ENCODE measurements around the gene GALNT4.

Gene GALNT4

DNA sequence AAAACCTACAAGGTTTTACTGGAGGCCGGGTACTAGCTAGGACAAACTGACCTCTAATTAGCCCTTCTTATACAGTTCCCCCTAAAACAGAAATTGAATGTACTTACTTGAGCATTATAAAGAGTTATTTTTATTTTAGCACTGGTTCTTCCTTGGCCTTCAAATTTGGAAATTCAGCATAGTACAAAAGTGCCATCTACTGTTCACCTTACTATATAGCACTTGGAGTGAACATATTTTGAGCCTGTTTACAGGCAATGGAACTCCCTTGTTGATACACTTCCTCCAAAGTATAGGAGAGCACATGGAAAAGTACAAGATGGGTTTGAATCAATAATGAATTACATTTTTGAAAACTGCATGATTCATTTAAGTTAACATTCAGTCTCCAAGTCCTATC is 5.1 kb upstream of the GALNT4 start:
- peak; percentile 74 for DNase-seq (ENCODE audit: low spot score)

DNA sequence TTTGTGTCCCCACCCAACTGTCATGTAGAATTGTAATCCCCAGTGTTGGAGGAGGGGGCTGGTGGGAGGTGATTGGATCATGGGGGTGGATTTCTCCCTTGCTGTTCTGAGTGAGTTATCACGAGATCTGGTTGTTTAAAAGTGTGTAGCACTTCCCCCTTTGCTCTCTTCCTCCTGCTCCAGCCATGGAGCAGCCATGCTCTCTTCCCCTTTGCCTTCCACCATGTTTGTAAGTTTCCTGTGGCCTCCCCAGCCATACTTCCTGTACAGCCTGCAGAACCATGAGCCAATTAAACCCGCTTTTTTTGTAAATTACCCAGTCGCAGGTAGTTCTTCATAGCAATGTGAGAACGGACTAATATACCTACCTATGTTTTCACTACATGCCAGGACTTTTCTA is 3.8 kb upstream of the GALNT4 start:
- no peak for DNase-seq (ENCODE audit: low spot score)

DNA sequence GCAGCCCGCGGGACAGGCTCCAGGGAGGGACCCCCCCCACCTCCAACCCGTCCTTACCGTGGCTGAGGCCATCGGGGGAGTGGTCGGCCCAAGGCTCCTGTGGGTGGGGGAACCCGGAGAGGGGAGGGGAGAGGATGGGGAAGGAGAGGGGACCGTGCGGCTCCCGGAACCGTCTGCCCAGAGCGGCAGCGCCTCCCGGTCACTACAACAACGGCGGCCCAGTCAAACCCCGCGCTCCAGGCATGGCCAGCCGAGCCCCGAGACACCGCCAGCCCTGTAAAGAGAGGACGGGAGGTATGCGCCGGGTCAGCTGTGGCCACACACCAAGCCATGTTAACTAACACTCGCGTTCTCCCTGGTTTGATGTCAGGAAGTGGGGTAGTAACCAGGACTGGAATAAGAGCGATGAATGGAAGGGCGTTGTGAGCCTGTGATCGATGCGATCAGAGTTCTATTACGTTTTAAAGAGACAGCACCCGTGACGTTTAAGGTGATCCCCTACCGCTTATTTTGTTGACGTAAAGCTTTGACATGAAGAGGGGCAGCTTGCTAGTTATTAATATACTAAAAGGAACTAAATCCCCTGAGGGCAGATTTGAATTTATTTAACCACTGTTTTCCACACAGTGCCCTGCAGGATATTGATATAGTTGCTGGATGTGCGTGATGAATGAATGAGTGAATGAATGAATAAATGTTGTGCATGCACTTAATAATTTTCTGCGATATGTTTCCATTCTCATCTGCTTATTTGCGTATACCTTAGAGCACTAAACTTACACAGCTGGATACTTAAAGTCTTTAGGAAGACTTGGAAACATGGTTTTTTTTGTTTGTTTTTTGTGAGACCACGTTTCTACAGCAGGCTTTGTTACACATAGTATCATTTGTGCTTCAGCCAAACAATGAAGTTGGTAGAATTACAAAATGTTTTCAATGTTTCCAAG is 1.5 kb upstream of the GALNT4 start, which contains the start of gene POC1B:
Gene POC1B, minus strand, starts transcription at position 224 of the 947 bp plus-strand sequence. Its CDS starts 152 bp downstream, at position 72.
- DNase-seq (ENCODE audit: low spot score), result peak; percentile 87

DNA sequence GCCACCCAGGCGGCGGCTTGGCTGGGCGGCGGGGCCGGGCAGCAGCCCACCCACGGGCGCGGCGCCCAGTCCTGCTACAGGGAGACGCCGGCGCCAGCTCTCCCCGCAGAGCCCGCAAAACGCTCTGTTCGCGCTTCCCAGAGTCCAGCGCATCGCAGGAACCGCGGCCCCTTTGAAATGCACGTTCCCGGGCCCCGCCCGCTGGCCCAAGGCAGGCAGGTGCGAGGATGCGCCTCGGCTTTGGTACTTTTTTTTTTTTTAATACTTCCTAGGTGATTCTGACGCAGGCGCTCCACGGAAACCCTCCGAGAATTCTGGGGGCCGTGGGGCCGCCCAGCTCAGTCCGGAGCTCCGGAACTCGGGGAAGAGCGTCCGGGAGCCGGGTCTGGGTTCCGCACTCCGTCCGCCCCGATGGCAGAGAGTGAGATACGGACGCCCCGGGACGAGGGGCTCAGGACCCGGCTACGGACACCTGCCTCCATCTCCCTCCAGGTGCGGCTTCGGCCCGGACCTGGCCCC is 768 bp upstream of the GALNT4 start:
- DNase-seq (ENCODE audit: low spot score), result peak; percentile 23

DNA sequence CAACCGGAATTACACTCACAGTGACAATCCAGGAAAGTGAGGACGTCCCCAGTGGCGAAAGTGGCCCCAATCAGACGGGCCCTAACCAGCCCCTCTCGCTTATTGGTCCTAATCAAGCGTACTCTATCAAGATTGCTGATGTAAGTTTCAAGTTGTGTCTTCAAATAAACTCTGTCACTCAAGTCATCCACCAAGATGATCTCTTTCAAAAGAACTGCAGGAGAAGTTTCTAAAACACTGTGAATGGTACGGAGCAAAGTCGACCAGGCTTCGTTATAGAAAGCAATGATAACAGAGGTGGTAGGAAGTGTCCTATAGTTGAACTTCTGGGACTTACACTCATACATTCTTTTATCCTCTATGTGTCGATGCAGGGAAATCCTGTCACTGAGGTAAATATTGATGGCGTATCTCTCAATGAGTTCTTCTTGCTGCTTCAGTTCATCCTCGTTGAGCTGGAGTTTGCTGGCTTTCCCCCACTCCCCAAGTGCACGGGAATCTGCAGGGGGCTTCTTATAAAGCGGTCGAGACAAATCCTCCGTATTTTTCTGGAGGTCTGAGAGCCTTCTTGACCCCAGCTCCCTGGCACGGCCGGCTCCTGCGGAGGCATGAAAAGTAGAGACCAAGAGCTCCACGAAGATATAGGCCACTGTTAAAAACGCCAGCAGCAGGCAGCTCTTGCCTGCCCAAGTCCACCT is 604 bp downstream of the GALNT4 start:
- no peak for DNase-seq (ENCODE audit: low spot score)

DNA sequence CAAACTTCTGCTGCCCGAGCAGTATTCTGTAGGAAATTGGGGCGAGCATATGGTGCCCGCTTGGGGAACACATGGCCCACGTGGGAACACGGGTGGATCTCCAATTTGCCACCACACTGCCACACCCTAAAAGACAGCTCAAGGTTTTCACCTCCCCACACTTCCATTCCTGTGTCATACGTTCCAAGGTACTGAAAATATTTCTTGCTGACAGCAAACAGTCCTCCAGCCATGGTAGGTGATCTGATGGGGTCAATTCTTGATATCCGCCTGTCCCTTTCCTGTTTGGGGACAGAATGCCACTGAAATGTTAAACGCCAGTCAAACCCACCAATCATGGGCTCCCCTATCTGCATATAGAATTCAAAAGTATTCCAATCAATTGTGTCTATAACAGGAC is 1.2 kb downstream of the GALNT4 start:
- DNase-seq (ENCODE audit: low spot score), result no peak

DNA sequence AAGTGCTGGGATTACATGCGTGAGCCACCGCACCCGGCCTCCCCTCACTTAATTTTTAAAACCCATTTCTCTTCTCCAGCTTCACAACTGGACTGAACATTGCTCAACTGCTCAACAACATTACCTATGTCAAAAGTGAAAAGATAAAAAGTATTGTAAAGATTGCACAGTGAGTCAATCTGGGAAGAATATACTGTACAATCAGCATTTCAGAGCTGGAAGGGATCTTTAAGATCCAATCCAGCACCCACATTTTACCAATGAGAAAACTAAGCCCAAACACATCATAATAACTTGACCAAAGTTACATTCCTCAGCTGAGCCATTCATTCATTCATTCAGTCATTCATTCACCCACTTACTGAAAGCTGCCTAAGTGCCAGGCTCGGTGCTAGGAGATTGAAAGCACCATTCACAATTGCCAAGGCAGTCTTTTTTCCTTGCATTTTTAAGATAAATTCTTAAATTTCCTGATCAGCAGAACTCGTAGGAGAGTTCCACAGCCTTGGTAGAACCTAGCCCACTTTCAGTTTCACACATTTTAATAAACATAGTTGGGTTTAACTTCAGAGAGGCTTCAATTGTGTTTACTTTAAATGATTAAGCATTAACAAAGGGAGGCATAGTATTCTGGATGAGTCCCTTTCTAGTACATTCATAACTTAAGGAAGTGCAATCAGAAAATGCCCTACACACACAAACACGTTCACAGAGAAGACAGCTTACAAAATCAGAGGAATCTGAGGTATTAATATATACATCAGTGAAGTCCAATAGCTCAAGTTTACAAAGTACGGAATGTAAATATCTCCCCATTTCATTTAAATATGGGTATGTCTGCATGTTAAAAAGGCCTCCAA is 3.0 kb downstream of the GALNT4 start:
- DNase-seq (ENCODE audit: low spot score), result no peak

DNA sequence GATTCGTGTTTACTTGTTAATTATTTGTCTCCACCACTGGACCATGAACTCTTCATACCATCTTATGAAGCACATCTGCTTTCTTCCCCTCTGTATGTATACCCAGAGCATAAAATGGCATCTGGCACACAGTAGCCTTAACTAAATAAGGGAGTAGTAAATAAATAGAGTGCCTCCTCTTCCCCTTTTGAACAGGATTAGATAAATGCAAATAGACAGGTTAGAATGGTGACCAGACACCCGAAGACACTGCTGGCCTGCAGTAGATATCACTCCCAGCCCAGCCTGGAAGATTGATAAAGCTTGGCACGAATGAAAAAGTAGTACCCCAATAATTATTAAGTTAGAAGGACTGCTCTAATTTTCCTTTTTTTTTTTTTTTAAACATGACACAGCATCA is 6.9 kb downstream of the GALNT4 start:
- DNase-seq (ENCODE audit: low spot score), result no peak

DNA sequence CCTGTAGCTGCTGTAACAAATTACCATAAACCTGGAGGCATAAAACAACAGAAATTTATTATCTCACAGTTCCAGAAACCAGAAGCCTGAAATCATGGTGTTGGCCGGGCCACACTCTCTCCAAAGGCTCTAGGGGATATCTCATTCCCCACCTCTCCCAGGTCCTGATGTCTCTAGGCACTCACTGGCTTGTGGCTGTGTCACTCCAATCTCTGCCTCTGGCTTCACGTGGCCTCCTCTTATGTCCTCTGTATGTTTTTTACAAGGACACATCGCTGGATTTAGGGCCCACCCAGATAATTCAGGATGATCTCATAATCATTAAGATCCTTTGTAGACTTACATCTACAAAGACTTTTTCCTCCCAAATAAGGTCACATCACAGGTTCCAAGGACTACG is 8.0 kb downstream of the GALNT4 start:
- DNase-seq (ENCODE audit: low spot score), result no peak

DNA sequence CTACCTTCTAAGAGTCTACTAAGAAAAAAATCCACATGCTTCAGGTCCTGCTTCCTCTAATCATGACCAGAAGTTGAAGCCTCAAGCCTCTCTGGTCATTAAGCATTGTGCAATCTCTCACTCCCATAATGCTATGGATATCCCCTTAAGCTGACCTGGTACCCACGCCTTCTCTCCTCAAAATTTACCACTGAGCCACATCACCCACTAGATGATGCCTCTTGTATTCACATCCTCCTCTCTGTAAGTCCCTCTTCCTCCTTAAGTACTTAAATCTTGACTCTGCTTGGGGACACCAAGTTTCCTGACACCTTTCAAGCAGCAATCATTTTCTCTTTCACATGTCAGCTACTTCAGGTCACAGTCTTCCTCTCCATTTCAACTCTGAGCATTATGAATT is 9.8 kb downstream of the GALNT4 start:
- DNase-seq (ENCODE audit: low spot score), result no peak

DNA sequence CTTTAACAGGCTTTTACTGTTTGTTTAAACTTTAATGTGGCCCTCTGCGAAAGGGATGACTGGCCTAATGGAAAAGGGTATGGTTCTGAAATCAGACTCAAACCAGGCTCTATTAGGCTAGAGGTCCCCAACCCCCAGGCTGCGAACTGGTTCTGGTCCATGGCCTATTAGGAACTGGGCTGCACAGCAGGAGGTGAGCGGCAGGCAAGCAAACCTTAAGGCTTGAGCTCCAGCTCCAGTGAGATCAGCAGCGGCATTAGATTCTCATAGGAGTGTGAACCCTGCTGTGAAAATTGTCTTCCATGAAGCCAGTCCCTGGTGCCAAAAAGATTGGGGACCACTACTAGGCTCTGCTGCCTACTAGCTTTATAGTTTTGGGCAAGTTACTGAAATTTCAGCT is 11.1 kb downstream of the GALNT4 start:
- DNase-seq (ENCODE audit: low spot score), result no peak

DNA sequence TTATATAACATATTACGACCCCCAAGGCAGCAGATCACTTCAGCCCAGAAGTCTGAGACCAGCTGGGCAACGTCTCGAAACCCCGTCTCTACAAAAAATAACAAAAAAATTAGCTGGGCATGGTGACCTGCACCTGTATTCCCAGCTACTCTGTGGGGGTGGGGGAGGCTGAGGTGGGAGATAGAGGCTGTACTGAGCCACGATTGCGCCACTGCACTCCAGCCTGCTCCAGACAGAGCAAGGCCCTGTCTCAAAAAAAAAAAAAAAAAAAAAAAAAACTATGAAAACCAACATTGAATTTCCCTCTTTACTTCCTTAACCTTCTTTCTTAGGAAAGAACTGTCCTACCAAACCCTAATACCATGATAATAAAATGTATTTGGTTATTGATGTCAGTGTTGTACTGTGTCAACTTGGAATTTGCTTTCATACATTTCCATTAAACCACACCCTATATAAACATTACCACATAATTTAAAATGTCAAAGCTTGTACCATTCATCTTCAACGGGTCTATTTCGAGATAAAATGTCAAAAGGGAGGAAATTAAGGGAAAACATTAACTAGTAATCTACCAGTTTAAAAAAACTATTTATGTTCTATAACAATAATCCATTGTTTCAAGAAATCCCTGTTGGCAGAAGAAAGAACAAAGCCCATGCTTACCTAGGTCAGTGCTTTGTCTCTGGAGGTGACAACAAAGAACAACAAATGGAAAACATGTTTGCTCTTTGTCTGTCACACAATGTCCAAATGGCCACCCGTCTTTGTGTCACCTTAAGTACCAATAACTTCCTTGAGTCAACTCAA is 17.4 kb downstream of the GALNT4 start:
- DNase-seq (ENCODE audit: low spot score), result no peak

DNA sequence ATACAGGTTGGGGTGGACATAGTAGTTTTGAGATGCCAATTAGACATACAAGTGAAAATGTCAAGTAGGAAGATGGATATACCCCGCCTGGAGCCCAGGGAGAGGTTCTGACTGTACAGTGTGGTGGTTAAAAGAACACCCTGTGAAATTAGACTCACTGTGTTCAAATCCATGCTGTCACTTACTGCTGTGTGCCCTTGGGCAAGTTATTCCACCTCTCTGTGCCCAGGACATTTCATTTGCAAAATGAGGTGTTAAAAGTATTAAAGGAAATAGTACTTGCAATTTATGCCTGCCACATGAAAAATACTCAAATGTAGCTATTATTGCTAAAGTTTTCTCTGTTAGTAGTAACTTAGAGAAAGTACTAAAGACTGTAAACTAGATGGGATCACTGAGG is 18.5 kb downstream of the GALNT4 start:
- DNase-seq (ENCODE audit: low spot score), result no peak

DNA sequence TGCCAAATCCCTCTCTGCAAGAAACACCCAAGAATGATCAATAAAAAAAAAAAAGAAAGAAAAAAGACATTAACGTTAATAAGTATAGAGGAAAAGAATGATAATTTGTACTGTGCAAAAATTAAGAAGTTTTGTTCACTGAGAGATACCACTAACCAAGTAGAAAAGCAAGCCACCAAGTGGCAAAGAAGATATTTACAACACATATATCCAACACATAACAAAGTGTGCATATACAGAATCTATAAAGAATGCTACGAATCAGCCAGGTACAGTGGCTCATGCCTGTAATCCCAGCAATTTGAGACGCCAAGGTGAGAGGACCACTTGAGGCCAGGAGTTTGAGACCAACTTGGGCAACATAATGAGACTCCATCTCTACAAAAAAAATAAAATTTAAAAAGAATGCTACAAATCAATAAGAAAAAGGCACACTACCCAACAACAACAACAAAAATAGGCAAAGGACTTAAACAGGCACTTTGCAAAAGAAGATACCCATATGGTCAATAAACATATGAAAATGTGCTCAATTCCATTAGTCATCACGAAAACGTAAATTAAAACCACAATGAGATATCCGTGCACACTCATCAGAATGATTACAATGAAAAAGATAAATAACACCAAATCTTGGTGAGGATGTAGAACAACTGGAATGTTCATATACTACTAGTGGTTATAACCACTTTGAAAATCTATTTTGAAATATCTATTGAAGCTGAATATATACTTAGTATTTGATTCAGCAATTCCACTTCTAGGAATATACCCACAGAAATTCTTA is 19.8 kb downstream of the GALNT4 start:
- DNase-seq (ENCODE audit: low spot score), result no peak

DNA sequence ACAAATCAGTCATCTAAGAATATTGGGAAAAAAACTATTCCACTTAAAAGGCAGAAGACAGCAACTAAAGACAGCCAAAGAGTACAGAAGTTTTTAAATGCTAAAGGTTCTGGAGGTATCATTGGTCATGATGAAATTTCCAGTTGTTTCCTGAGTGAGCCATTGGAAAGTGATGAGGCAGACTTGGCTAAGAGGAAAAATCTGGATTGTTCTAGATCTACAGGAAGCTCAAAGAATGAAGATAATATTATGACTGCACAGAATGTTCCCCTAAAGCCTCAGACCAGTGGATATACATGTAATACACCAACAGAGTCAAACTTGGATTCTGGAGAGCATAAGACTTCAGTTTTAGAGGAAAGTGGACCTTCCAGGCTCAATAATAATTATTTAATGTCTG is 22.8 kb downstream of the GALNT4 start:
- DNase-seq (ENCODE audit: low spot score), result no peak

DNA sequence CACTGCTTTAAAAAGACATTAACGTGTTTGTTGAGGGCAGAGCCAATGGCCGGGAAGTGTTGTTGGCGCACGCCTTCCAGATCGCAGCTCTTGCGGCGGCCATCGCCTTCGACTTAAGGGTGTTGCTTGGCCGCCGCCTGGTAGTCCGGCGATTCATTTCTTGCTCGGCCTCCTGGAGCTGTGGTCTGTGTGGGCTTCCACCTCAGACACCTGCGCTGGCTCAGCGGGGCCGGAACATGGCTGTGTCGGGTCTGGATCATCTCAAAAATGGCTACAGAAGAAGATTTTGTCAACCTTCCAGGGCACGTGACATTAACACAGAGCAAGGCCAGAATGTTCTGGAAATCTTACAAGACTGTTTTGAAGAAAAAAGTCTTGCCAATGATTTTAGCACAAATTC is 24.7 kb downstream of the GALNT4 start:
- DNase-seq (ENCODE audit: low spot score), result no peak

DNA sequence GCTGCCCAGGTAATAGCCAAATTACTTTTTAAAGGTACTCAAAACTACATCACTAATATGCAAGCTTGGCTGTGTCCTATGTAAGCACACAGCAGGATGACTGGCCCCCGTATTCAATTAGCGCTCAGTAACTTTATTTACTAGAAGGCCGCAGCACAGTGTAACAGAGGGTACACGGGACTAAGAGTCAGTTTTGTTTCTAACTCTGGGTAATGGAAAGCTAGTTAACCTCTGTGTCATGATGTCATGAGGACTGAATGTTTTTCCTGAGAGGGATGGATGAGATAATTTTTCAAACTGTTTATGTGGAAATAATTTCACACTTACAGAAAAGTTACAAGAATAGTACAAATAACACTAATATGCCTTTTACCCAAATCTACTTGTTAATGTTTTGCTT is 27.1 kb downstream of the GALNT4 start:
- DNase-seq (ENCODE audit: low spot score), result no peak

DNA sequence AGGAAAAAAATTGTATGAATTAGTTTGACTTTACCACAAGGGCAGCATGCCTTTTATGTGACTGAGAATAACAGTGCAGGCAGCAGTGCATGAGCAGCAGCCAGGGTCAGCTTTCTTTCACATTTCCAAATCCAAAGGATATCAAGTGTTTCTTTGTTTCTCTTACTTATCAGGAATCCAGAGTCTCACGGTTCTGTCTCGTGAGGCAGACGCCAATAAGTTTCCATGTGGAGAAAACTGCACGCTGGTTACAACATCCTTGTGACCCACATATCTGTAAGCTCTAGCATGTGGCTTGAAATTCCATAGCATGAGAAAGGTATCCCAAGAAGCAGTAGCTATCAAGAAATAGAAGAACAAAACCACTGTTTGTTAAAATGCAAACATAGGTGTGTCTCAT is 27.6 kb downstream of the GALNT4 start:
- no peak for DNase-seq (ENCODE audit: low spot score)

DNA sequence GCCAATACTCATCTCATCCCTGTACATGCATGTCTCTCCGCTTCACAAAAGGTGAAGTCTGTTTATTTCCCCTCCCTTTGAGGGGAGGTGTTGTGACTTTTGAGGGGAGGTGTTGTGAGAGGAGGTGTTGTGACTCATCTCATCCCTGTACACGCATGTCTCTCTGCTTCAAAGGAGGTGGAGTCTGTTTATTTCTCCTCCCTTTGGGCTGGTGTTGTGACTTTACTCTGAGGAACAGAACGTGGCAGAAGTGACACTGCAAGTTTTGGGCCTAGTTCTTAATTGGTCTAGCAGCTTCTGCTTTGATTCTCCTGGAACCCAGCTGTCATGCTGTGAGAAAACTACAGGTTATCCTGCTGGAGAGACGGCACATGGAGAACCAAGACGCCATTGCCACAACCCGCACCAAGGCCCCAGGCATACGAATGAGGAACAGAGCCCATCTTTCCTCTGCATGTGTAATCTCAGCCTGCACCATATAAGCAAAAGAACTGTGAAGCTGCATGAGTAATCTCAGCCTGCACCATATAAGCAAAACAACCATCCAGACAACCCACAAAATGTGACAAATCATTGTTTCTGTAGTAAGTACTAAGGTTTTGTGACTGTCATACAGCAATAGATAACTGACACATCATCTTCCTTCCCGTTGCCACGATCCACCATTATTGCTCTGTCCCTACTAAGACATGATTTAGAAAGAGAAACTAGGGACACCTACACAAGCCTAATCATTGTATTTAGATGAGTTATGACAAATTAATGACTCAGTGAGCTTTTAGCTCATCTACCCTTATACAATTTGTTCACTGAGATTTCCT is 30.0 kb downstream of the GALNT4 start:
- DNase-seq (ENCODE audit: low spot score), result no peak

Data from Ammon's horn (tissue), 1 donor.